HUES64 (cell line): ENCODE results near the gene LYPLAL1.

Source experiments
- H3K27ac ChIP-seq: 2 replicates; pipeline ENCODE4 v1.7.0; 2013; ENCODE audit warnings: low read depth, low read length, inconsistent platforms
- H3K27me3 ChIP-seq: 2 replicates; pipeline ENCODE4 v1.6.1; 2013; ENCODE audit warnings: mild to moderate bottlenecking, low read length; ENCODE audit not compliant: insufficient read depth
- H3K36me3 ChIP-seq: 2 replicates; pipeline ENCODE4 v1.6.1; 2013; ENCODE audit warnings: mild to moderate bottlenecking, low read length; ENCODE audit not compliant: insufficient read depth
- H3K4me1 ChIP-seq: 2 replicates; pipeline ENCODE4 v1.6.1; 2013; ENCODE audit warnings: mild to moderate bottlenecking, low read length, moderate library complexity; ENCODE audit not compliant: insufficient read depth
- H3K4me3 ChIP-seq: 2 replicates; pipeline ENCODE4 v1.5.1; 2013; ENCODE audit warnings: mild to moderate bottlenecking, low read length, moderate library complexity
- H3K9ac ChIP-seq: 2 replicates; pipeline ENCODE4 v1.6.1; 2013; ENCODE audit warnings: mild to moderate bottlenecking, low read depth, low read length
- H3K9me3 ChIP-seq: 2 replicates; pipeline ENCODE4 v1.6.1; 2013; ENCODE audit warnings: low read depth, low read length; ENCODE audit not compliant: insufficient read depth
- WGBS: fragments of 150-250, 120-280 bp; methylation state at CpG from one replicate; pipeline ENCODE4 v1.1.7; 2013; ENCODE audit warnings: missing lambda C conversion rate; 5-methylcytosine and 5-hydroxymethylcytosine counted together

The LYPLAL1 gene

DNA sequence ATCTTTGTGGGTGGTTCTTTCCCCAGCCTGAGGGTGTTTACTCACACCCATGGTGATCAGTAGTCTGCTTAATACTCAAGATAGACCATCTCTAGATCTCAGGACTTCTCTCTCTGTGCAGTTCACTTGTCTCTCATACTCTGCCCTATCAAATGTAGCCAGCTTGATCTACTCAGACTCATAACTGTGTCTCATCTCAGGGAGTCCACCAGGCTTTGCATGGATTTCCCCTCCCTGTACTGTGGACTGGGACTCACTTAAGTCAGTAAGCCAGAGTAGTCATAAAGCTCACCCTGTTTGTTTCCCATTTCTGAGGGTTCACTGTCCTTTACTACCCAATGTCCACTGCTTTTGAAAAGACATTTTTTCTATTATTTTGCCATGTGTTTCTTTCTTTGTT is 41.8 kb downstream of the LYPLAL1 start:
- Histone ChIP-seq H3K4me1 (no peaks in the 10 kb centered on the region), H3K4me3 (no peak overlapping the region), H3K27me3 (no peaks in the 10 kb centered on the region), H3K9ac (no peak overlapping the region), H3K9me3 (no peaks in the 10 kb centered on the region), H3K27ac (no peak overlapping the region), H3K36me3 (0 out of 2 replicates have a peak, but pooled peaks cover 2% of the 10 kb centered on the region)

- 95% methylated on average over 3 of the region's 3 CpGs for WGBS
- Histone ChIP-seq H3K36me3 (no peaks in the 10 kb centered on the region), H3K9me3 (no peaks in the 10 kb centered on the region), H3K4me3 (no peak overlapping the region), H3K27ac (no peak overlapping the region), H3K27me3 (no peaks in the 10 kb centered on the region), H3K4me1 (no peaks in the 10 kb centered on the region), H3K9ac (no peak overlapping the region)
These were observed 47.3 kb downstream of the LYPLAL1 start for GRCh38 chr1:219220945-219221344.

- Histone ChIP-seq H3K4me1 (no peaks in the 10 kb centered on the region), H3K27me3 (no peaks in the 10 kb centered on the region), H3K27ac (no peak overlapping the region), H3K4me3 (no peak overlapping the region), H3K36me3 (no peaks in the 10 kb centered on the region), H3K9ac (no peak overlapping the region), H3K9me3 (no peaks in the 10 kb centered on the region)
These were observed 49.8 kb downstream of the LYPLAL1 start for GRCh38 chr1:219223496-219223895.

DNA sequence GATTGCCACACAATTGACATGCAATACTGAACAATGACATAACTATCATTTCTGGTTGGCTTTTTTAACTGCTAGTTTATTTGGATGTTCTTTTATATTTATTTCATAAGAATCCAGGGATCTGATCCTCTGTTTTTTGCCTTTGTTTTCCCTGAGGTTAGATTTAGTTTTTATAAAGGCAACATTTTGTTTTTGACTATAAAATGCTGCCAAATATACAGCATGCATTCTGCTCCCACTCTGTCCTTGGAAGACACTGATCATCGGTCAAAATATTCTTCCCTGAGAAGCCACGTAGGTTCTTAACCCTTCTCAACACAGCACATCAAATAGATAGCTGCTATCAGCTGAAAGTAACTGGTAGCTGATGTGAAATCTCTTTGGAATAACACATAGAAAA is 52.5 kb downstream of the LYPLAL1 start:
- Histone ChIP-seq H3K4me3 (no peak overlapping the region), H3K4me1 (no peaks in the 10 kb centered on the region), H3K27ac (no peak overlapping the region), H3K36me3 (no peaks in the 10 kb centered on the region), H3K9me3 (no peaks in the 10 kb centered on the region), H3K9ac (no peak overlapping the region), H3K27me3 (no peaks in the 10 kb centered on the region)
- 93% methylated on average over 2 of the region's 2 CpGs for WGBS

- Histone ChIP-seq H3K9ac (no peak overlapping the region), H3K4me3 (no peak overlapping the region), H3K4me1 (no peaks in the 10 kb centered on the region), H3K27ac (no peak overlapping the region), H3K27me3 (no peaks in the 10 kb centered on the region), H3K36me3 (no peaks in the 10 kb centered on the region), H3K9me3 (no peaks in the 10 kb centered on the region)
- WGBS, result 99% methylated on average over 2 of the region's 4 CpGs
These were observed 53.8 kb downstream of the LYPLAL1 start for GRCh38 chr1:219227360-219228057.

DNA sequence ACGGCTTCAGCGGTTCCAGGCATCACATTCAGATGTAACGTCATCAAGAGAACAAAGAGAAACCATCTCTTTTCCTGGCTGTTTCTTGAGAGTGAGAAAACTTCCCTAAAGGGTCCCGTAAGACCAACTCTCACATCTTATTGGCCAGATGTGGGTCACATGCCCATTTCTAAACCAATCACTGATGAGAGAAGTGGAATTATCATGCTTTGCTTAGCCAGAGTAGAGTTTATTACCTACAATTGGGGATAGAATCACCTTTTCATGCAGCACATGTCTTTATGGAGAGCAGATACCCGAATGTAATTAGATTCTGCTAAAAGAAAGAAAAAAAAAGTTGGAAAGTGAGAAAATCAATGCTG is 54.4 kb downstream of the LYPLAL1 start:
- Histone ChIP-seq H3K9ac (no peak overlapping the region), H3K27ac (no peak overlapping the region), H3K4me3 (no peak overlapping the region), H3K9me3 (no peaks in the 10 kb centered on the region), H3K36me3 (no peaks in the 10 kb centered on the region), H3K4me1 (no peaks in the 10 kb centered on the region), H3K27me3 (no peaks in the 10 kb centered on the region)
- 93% methylated on average over 5 of the region's 5 CpGs for WGBS

GRCh38 chr1:219232890-219233289 is 59.2 kb downstream of the LYPLAL1 start:
- no peak overlapping the region for H3K4me3 ChIP-seq
- WGBS, result 100% methylated on average over 2 of the region's 2 CpGs
- no peaks in the 10 kb centered on the region for H3K36me3 ChIP-seq
- no peaks in the 10 kb centered on the region for H3K27me3 ChIP-seq
- H3K4me1 ChIP-seq, result no peaks in the 10 kb centered on the region
- H3K9ac ChIP-seq, result no peak overlapping the region
- H3K27ac ChIP-seq, result no peak overlapping the region
- H3K9me3 ChIP-seq, result no peaks in the 10 kb centered on the region

- Histone ChIP-seq H3K27ac (no peak overlapping the region), H3K4me3 (no peak overlapping the region), H3K36me3 (no peaks in the 10 kb centered on the region), H3K27me3 (no peaks in the 10 kb centered on the region), H3K9me3 (no peaks in the 10 kb centered on the region), H3K4me1 (no peaks in the 10 kb centered on the region), H3K9ac (no peak overlapping the region)
- 97% methylated on average over 2 of the region's 2 CpGs for WGBS
These were observed 62.3 kb downstream of the LYPLAL1 start for GRCh38 chr1:219235903-219236481.

GRCh38 chr1:219236933-219237610 is 63.4 kb downstream of the LYPLAL1 start:
- WGBS, result no CpG with 5 or more reads among the region's 5 CpGs
- Histone ChIP-seq H3K9ac (no peak overlapping the region), H3K36me3 (no peaks in the 10 kb centered on the region), H3K27me3 (no peaks in the 10 kb centered on the region), H3K4me1 (no peaks in the 10 kb centered on the region), H3K9me3 (no peaks in the 10 kb centered on the region), H3K4me3 (no peak overlapping the region), H3K27ac (no peak overlapping the region)

DNA sequence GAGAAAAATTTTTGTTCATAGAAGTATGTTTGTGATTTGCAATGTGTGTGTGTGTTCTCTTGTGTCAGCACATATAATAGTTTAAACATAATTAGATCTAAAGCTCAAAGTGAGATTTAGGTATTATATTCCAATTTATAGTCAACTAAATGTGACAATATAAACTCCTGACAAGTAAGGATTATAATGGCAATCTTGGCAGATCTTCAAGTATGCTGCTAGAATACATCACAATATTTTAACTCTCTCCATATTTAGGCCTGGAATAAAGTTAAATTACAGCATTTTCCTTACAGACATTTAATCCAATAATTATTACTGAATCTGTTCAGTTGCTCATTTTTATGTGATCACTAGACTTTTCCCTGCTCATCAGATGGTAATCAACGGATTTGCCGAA is 65.8 kb downstream of the LYPLAL1 start:
- H3K9ac ChIP-seq, result no peak overlapping the region
- no peaks in the 10 kb centered on the region for H3K9me3 ChIP-seq
- no peaks in the 10 kb centered on the region for H3K36me3 ChIP-seq
- no peak overlapping the region for H3K4me3 ChIP-seq
- H3K27me3 ChIP-seq, result no peaks in the 10 kb centered on the region
- H3K4me1 ChIP-seq, result no peaks in the 10 kb centered on the region
- H3K27ac ChIP-seq, result no peak overlapping the region
- WGBS, result 95% methylated on average over 2 of the region's 2 CpGs

DNA sequence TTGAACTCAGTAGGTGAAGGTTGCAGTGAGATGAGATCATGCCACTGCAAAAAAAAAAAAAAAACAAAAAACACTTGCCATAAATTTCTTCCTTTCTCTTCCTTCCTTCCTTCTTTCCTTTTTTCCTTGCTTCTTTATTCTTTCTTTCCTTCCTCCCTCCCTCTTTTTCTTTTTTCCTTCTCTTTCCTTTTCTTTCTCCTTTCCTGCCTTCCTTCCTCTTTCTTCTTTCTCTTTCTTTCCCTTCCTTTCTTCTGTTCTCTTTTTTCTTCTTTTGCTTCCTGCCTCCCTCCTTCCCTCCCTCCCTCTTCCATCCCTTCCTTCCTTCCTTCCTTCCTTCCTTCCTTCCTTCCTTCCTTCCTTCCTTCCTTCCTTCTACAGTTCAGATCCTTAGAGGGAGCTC is 71.2 kb downstream of the LYPLAL1 start:
- Histone ChIP-seq H3K4me3 (no peak overlapping the region), H3K27ac (no peak overlapping the region), H3K9ac (no peak overlapping the region), H3K4me1 (no peaks in the 10 kb centered on the region), H3K27me3 (no peaks in the 10 kb centered on the region), H3K9me3 (no peaks in the 10 kb centered on the region), H3K36me3 (no peaks in the 10 kb centered on the region)
